HG02981 (cell line): Measurements from ENCODE around the gene MRTFA.
"Not testable (repeated sequence)": the region's sequence is repeated elsewhere in the genome, so short reads cannot be mapped to it uniquely, and the experiment has no call there.

Source experiments
- ATAC-seq: cut with Tn5 transposase; IDR thresholded peaks from one replicate; pipeline ENCODE4 v1.9.1; 2021; ENCODE audit warnings: mild to moderate bottlenecking, moderate library complexity; ENCODE audit not compliant: unreplicated experiment

MRTFA gene

GRCh38 chr22:40502919-40503318 lies 133.6 kb downstream of the MRTFA start:
- no peak for ATAC-seq

- not testable (repeated sequence) for ATAC-seq
Measured at GRCh38 chr22:40500465-40500786, 136.1 kb downstream of the MRTFA start.

GRCh38 chr22:40499209-40499623 lies 137.3 kb downstream of the MRTFA start:
- no peak for ATAC-seq

GRCh38 chr22:40498420-40499208 lies 137.9 kb downstream of the MRTFA start:
- no peak for ATAC-seq

- ATAC-seq: no peak
Measured at GRCh38 chr22:40493441-40493840, 143.1 kb downstream of the MRTFA start.

DNA sequence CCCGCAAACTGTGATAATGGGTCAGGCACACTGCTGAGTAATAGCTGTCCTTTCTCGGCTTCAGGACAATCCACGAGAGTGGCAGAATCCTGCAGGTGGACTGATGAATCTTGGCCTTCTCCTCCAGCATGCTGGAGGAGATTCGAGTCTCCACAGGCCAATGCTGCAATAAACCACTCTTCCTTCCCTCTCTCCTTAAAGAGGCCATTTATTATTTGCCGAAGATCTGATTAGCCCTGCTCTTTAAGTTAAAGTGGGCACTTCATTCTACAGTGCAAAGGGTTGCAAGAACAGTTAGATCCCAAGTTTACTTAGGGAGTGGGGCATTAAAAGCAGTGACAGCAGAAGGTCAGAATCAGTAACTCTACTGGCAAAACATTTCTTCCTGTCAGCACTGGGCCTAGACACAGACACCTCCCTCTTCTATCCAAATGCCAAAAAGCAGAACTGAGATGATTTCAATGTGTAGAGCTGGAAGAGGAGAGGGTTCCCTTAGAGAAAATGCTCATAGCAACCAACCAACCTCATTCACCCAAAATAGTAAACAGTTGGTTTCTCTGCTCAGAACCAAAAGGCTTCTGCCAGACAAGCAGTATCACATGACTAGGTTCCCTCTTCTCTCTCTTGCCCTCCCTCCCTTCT lies 144.4 kb downstream of the MRTFA start:
- peak; percentile 92 for ATAC-seq

- no peak for ATAC-seq
Measured at GRCh38 chr22:40487663-40488249, 148.8 kb downstream of the MRTFA start.

DNA sequence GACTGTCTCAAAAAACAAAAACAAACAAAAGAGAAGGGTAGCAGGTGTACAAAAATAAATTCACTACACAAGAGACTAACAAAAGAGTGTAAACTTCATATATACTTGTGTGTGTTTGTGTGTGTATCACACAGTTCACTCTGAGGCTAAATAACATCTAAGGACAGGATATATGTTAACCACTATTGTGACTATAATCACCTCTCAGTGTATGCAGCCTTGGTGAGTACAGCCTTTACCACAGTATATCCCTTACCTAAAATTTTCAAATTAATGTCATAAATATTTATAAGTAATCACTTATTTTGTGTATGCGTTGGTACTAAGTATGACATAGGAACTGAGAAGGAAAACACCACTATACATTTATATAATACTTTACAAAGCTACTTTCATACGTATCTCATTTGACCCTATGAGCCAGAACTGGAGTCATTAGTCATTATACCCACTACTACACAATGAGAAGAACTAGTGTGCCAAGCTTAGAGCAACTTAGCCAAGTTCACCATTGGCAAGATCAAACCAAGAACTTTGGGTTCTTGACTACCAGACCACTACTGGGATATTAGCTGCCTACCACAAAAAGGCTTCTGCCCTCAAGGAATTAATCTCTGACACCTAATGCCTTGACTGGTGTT lies 149.4 kb downstream of the MRTFA start:
- ATAC-seq: no peak

- ATAC-seq: no peak
Measured at GRCh38 chr22:40485813-40486667, 150.5 kb downstream of the MRTFA start.

DNA sequence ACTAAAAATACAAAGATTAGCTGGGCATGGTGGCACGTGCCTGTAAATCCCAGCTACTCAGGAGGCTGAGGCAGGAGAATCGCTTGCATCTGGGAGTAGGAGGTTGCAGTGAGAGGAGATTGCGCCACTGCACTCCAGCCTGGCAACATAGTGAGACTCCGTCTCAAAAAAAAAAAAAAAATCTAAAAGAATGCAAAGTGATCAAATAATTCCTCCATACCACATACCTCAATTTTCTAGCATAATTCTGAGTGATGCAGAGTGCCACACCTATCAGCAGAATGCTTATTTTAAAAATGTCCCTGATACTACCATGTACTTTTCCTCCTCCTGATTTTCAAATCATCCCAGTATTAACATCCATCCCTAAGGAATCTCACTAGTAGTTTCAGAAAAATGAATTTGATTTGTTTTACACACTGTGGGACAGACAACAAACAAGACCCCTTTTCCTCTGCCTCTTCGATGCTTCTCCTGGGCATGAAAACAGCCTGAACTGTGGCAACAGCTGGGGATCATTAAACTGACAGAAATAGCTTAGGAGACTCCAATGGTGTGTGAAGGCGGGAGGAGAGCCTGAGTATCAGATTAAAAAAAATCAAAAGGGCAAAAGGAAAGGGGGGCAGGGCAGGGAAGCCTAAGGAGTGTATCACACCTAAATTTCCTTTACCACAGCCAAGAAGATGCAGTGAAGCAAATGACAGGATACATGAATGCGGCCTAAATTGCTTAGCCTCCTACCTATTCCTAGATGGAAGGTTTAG lies 151.4 kb downstream of the MRTFA start:
- ATAC-seq: no peak

GRCh38 chr22:40482886-40483285 lies 153.6 kb downstream of the MRTFA start:
- ATAC-seq: no peak

- no peak for ATAC-seq
Measured at GRCh38 chr22:40482391-40482790, 154.1 kb downstream of the MRTFA start.

GRCh38 chr22:40480996-40481395 lies 155.5 kb downstream of the MRTFA start:
- no peak for ATAC-seq

DNA sequence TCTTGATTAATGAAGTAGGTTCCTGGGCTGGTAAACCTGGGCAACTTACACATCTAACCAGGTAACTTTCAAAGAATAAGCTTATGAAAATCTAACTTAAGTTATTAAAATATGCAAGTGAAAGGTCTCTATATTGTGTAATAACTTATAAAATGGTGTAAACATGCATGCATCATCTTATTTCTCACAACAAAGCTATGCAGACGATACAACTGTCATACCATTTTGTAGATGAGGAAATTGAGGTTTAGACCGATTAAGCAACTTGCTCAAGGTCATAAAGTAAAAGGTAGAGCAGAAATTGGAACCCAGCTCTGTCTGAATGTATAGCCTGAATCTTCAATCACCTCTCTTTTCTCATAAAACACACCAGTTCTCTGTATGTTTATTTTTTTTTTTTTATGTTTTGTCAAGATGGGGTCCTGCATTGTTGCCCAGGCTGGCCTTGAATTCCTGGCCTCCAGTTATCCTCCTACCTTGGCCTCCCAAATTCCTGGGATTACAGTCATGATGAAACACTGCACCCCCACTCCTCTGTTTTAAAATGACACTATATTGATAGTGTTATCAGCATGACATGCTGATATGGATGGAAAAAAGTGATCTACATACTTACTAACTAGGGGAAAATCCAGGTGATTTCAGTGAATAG lies 156.5 kb downstream of the MRTFA start:
- ATAC-seq: no peak

GRCh38 chr22:40479126-40479800 lies 157.3 kb downstream of the MRTFA start:
- ATAC-seq: no peak

GRCh38 chr22:40478338-40479125 lies 158.0 kb downstream of the MRTFA start:
- no peak for ATAC-seq

GRCh38 chr22:40477683-40478337 lies 158.7 kb downstream of the MRTFA start:
- no peak for ATAC-seq

DNA sequence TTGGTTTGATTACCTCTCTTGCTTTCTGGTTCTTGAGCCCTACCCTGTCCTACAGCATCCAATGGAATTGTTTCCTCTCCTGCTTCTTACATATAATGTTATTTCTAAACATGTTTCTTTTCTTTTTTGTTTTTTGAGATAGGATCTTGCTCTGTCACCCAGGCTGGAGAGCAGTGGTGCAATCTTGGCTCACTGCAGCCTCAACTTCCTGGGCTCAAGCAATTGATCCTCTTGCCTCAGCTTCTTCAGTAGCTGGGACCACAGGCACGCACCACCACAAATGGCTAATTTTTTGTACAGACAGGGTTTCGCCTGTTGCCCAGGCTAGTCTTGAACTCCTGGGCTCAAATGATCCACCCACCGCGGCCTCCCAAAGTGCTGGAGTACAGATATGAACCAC lies 160.2 kb downstream of the MRTFA start:
- no peak for ATAC-seq
